Measurements from ENCODE around the gene NRF1. TPM values are rescaled to one million over a fixed set of nuclear protein-coding genes. Genes with fewer than 3 reads are reported as not detected.
"Not testable (repeated sequence)": the region's sequence is repeated elsewhere in the genome, so short reads cannot be mapped to it uniquely, and the experiment has no call there.

The NRF1 gene
- total RNA-seq, 3 donors from 2014 or later: 13.3 to 21.8 (median 17.4) TPM

DNA sequence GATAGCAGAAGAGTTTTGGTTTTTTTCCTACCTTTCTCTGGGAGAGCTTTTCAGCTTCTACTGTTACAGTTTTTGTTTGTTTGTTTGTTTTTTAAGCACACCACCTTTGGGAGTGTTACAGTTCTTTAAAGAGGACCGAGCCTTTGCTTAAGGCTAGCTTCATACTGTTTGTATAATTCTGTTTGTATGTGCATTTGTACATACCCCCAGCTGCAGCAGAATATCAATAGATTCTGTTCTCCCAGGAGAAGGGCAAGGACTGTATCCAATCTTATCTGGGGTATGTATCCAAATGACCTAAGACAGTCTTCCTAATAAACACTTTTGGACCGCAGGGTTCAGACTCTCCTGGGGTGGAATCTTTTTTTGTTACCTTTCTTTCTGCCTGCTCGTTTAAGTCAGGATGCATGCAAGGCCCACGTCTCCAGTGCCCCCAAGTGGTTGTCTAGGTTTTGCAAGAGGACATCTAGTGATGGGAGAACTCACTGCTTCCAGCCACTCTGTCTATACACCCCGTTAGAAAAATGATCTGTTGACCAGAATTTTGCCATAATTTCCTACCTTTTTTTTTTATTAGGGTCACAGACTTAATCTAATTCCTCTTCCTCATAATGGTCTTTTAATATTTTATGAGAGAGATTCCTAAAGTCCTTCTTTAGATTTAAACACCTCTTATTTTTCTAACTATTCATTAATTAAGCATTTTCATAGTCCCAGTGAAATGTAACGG, 23.9 kb downstream of the NRF1 start:
- peak in 2 of 3 donors; percentile 43 to 84 for DNase-seq
- intact Hi-C loops (cut with DNase I, micrococcal nuclease): no loop called here
- TF ChIP-seq, protein P1, sequence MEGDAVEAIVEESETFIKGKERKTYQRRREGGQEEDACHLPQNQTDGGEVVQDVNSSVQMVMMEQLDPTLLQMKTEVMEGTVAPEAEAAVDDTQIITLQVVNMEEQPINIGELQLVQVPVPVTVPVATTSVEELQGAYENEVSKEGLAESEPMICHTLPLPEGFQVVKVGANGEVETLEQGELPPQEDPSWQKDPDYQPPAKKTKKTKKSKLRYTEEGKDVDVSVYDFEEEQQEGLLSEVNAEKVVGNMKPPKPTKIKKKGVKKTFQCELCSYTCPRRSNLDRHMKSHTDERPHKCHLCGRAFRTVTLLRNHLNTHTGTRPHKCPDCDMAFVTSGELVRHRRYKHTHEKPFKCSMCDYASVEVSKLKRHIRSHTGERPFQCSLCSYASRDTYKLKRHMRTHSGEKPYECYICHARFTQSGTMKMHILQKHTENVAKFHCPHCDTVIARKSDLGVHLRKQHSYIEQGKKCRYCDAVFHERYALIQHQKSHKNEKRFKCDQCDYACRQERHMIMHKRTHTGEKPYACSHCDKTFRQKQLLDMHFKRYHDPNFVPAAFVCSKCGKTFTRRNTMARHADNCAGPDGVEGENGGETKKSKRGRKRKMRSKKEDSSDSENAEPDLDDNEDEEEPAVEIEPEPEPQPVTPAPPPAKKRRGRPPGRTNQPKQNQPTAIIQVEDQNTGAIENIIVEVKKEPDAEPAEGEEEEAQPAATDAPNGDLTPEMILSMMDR (IDR thresholded peaks at IDR 0.05): peak; percentile 50
- H3K9me3 ChIP-seq: no peaks in the 10 kb centered on the region
- no peak overlapping the region for H3K4me3 ChIP-seq
- peak; percentile 86 for ATAC-seq
- H3K36me3 ChIP-seq (ENCODE audit: low read depth): no peaks in the 10 kb centered on the region
- H3K4me1 ChIP-seq (ENCODE audit: low read depth): no peaks in the 10 kb centered on the region

DNA sequence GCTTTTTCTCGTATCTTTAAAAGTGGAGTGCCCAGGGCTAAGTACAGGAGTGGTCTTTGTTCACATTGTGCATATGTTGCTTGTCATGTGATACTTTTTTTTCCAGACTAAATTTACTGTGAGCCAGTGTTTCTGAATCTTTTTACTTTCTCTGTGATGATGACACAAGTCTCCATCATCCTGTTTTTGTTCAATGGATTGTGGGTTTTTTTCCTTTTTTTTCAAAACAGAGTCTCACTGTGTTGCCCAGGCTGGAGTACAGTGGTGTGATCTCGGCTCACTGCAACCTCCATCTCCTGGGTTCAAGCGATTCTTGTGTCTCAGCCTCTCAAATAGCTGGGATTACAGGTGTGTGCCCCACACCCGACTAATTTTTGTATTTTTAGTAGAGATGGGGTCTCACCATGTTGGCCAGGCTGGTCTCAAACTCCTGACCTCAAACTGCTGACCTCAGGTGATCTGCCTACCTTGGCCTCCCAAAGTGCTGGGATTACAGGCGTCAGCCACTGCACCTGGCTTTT, 24.6 kb downstream of the NRF1 start:
- ATAC-seq; intact Hi-C loops (cut with DNase I, micrococcal nuclease): not testable (repeated sequence)

DNA sequence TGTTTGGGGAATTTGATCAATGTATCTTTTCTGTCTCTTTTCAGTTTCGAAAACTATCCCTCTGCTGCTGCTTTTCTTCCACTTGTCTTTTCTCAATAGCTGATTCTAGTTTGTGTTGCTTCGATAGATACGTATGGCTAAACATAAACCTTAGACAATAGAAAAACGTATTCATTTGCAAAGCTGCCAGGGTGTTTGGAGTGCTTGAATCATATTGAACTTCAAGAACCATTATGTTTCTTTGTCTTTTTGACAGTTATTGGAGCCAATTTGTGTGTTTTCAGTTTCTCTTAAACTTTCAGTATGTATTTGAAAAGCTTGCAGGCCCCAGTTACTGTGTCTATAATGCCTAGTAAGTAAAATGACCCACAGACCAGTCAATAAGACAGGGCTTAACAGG, 25.1 kb downstream of the NRF1 start:
- DNase-seq: no peak
- intact Hi-C loops (cut with DNase I, micrococcal nuclease): no loop called here
- TF ChIP-seq, protein P1 (IDR thresholded peaks at IDR 0.05): no peak
- H3K36me3 ChIP-seq (ENCODE audit: low read depth): no peaks in the 10 kb centered on the region
- H3K4me1 ChIP-seq (ENCODE audit: low read depth): no peaks in the 10 kb centered on the region
- H3K4me3 ChIP-seq: no peak overlapping the region
- no peak for ATAC-seq
- H3K9me3 ChIP-seq: no peaks in the 10 kb centered on the region

More for the DNA sequence above, 24.6 kb downstream of the NRF1 start:
- H3K36me3 ChIP-seq (ENCODE audit: low read depth); H3K4me1 ChIP-seq (ENCODE audit: low read depth); H3K9me3 ChIP-seq; DNase-seq; H3K4me3 ChIP-seq: not testable (repeated sequence)

DNA sequence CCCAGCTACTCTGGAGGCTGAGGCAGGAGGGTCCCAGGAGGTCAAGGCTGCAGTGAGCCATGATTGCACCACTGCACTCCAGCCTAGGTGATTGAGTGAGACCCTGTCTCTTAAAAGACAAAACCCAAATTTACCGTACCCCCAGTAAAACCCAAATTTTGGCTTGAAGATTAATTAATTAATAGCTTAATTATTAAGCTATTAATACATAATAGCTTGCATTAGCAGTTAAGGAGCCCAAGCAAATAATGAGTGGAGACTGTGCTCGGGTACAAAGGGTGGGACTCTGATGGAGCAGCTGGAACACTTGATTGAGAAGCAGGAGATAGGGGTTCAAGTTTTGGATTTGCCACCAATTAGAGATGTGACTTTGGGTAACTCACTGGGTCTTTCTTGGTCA, 28.9 kb downstream of the NRF1 start:
- Histone ChIP-seq H3K36me3 (ENCODE audit: low read depth) (no peaks in the 10 kb centered on the region), H3K4me3 (no peak overlapping the region), H3K9me3 (no peaks in the 10 kb centered on the region), H3K4me1 (ENCODE audit: low read depth) (no peaks in the 10 kb centered on the region)
- ATAC-seq (no peak), DNase-seq (no peak)
- intact Hi-C loops (cut with DNase I, micrococcal nuclease): no loop called here
- TF ChIP-seq, protein P1 (IDR thresholded peaks at IDR 0.05): no peak

DNA sequence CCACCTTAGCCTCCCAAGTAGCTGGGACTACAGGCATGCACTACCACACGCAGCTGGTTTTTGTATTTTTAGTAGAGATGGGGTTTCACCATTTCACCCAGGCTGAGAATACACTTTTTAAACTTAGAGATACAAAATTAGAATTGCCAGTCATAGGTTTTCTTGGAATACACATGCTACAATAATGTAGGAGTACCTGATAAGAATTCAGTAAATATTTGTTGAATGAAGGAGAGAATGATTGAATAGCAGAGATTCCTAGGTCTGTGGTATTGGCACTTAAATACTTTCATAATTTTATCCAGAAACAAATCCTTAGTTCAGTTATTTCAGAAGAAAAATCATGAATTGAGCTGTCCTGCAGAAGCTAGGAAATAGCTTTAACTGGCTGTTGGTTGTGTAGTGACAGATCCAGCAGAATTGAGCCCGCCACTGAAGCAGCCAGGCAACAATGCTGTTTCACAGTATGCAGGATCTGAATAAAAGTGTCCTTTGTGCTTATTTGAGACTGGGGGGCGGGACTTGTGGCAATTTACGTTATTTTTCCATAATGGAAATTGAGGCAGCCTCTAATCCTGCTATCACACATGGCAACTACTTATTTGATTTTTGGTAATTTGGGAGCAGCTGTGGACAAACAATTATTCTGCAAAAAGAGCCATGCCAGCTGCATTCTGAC, 31.5 kb downstream of the NRF1 start:
- no peaks in the 10 kb centered on the region for H3K4me1 ChIP-seq (ENCODE audit: low read depth)
- H3K36me3 ChIP-seq (ENCODE audit: low read depth): no peaks in the 10 kb centered on the region
- DNase-seq (no peak), ATAC-seq (no peak)
- H3K9me3 ChIP-seq: no peaks in the 10 kb centered on the region
- intact Hi-C loops (cut with DNase I, micrococcal nuclease): no loop called here
- TF ChIP-seq, protein P1 (IDR thresholded peaks at IDR 0.05): no peak
- H3K4me3 ChIP-seq: no peak overlapping the region

DNA sequence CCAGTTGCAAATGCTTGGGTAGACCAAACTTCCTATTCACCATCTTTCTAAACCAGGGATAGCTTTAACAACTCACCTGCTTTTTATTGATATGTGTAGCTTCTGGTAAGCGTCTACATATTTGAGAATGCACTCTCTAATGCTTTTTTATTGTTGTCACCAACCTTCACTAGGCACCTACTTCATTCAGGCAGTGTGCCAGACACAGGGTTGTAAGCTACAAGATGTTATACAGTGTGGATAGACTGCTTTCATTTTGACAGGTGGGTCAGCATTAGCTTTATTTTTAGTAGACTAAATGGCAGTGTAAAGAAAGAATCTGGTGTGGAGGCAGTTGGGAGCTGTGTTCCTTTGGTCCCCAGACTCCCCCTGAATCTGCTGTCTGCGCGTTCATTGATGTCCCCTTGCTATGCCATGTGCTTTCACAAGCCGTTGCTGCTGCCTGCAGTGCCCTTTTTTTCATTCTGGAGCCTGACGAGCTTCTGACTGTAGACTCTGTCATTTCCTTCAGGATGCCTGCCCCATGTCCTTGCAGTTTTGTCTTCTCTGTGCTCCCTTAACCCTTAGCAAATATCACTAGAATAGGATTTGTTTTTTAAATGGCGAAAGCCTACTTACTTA, 32.1 kb downstream of the NRF1 start:
- no peaks in the 10 kb centered on the region for H3K9me3 ChIP-seq
- H3K4me1 ChIP-seq (ENCODE audit: low read depth): no peaks in the 10 kb centered on the region
- H3K4me3 ChIP-seq: no peak overlapping the region
- H3K36me3 ChIP-seq (ENCODE audit: low read depth): no peaks in the 10 kb centered on the region
- DNase-seq: no peak
- ATAC-seq: no peak
- TF ChIP-seq, protein P1 (IDR thresholded peaks at IDR 0.05): no peak
- intact Hi-C loops (cut with DNase I, micrococcal nuclease): no loop called here

Data from mucosa of descending colon (tissue), 3 donors.